Spleen (tissue), 11 donors: Measurements from ENCODE around the gene CDC42BPA. TPM values are rescaled to one million over a fixed set of nuclear protein-coding genes. Genes with fewer than 3 reads are reported as not detected.
A peak's percentile ranks its signal among the peaks of the same experiment; 100 is the strongest.

Experiments
- DNase-seq: peaks from one replicate; pipeline ENCODE4 v3.0.0-alpha.2; 2020
- H3K27ac ChIP-seq, 8 donors: fragments of 200-600 bp; sonication (generic) in 7 of 8; 1 replicate in 4 of 8; 2 replicates in 4 of 8; pipeline versions ENCODE4 v1.5.0 to v1.8.0; 2016 to 2021; ENCODE audit warnings: inconsistent platforms in 4 of 8, mild to moderate bottlenecking in 4 of 8, moderate library complexity in 1 of 8
- H3K27me3 ChIP-seq, 7 donors: fragments of 200-600 bp; sonication (generic) in 6 of 7; replicated peaks in 1 of 7; 1 replicate in 4 of 7; 2 replicates in 3 of 7; pipeline versions ENCODE4 v1.5.0 to v1.8.0; 2016 to 2021; ENCODE audit warnings: inconsistent platforms in 3 of 7, mild to moderate bottlenecking in 1 of 7
- H3K36me3 ChIP-seq, 6 donors: fragments of 200-600 bp; sonication (generic) in 5 of 6; 1 replicate in 4 of 6; 2 replicates in 2 of 6; pipeline versions ENCODE4 v1.5.0 to v1.8.0; 2016 to 2021; ENCODE audit warnings: inconsistent platforms in 2 of 6
- H3K4me1 ChIP-seq, 6 donors: fragments of 200-600 bp; sonication (generic) in 5 of 6; 1 replicate in 3 of 6; 2 replicates in 3 of 6; pipeline versions ENCODE4 v1.5.0 to v1.8.0; 2016 to 2021; ENCODE audit warnings: inconsistent platforms in 3 of 6
- H3K4me3 ChIP-seq, 8 donors: fragments of 200-600 bp; sonication (generic) in 7 of 8; 1 replicate in 4 of 8; 2 replicates in 4 of 8; pipeline versions ENCODE4 v1.5.0 to v1.8.0; 2016 to 2021; ENCODE audit warnings: inconsistent platforms in 4 of 8, mild to moderate bottlenecking in 4 of 8, moderate library complexity in 2 of 8
- H3K9me3 ChIP-seq, 8 donors: fragments of 200-600 bp; sonication (generic) in 7 of 8; 1 replicate in 4 of 8; 2 replicates in 4 of 8; pipeline versions ENCODE4 v1.5.0 to v1.8.0; 2016 to 2021; ENCODE audit warnings: inconsistent platforms in 4 of 8
- CTCF ChIP-seq, 11 experiments: fragments of 200-600 bp in 7 of 11; fragments of 450-650 bp in 4 of 11; sonication (generic) in 4 of 11; IDR thresholded peaks in 8 of 11; conservative IDR thresholded peaks in 3 of 11; 1 replicate in 7 of 11; 2 replicates in 4 of 11; pipeline versions ENCODE4 v1.4.0 to v1.8.0; 2016 to 2021; ENCODE audit warnings: antibody characterized with exemption in 11 of 11, inconsistent platforms in 4 of 11, mild to moderate bottlenecking in 1 of 11
- POLR2A ChIP-seq, 3 donors: fragments of 450-650 bp; IDR thresholded peaks; one replicate each; pipeline ENCODE4 v1.5.1; 2017; ENCODE audit warnings: antibody characterized with exemption in 3 of 3, mild to moderate bottlenecking in 1 of 3
- POLR2AphosphoS5 ChIP-seq, 3 donors: sonication (generic); formaldehyde crosslinking; IDR thresholded peaks; one replicate each; pipeline ENCODE4 v1.5.1; 2017; ENCODE audit warnings: antibody characterized with exemption in 3 of 3
- WGBS, 5 donors: extraction: QIAGEN DNeasy Blood & Tissue Kit in 3 of 5; methylation state at CpG; one replicate each; pipeline versions ENCODE4 v1.1.5 to v1.1.7; 2013 to 2018; 5-methylcytosine and 5-hydroxymethylcytosine counted together
- intact Hi-C: fragments of 100-400 bp; cut with DNase I; formaldehyde crosslinking; loops from one replicate; pipeline ENCODE4 v1.15.0; 2023; ENCODE audit warnings: low total_unique reads
- polyA plus RNA-seq, 3 donors: library from polyadenylated mRNA; stranded (reverse); fragments of 200-250 nt; gene quantifications; one replicate each; pipeline ENCODE4 v1.2.1, GENCODE V29; 2013
- total RNA-seq, 7 donors: library from RNA; depleted of rRNA in 3 of 7; stranded (reverse); fragments of >200 nt in 3 of 7; fragmentation: NEBNext Ultra II Directional in 4 of 7; extraction: Animal tissue kit (Norgen Biotek cat#: 25700) in 4 of 7; gene quantifications; one replicate each; pipeline versions ENCODE4 v1.1.0 to v1.2.1, GENCODE V29; 2016 to 2021
- donor health status: healthy with polysubstance abuse.
- donor health status: DM: no; HTN: no; CAD: no; lungs with moderate emphysema.
- donor health status: DM: no; HTN: no; CAD: no.
- donor health status: Bipolar disorder and iron deficiency.
- donor health status: healthy.
- donor health status: DM: no; HTN: no; CAD: no.
- donor health status: DM: yes; HTN: yes; CAD: no.

CDC42BPA gene
- total and polyA plus RNA-seq, 10 donors: 1.1 to 36.4 (median 27.6) TPM

GRCh38 chr1:226967665-226968064 lies 350.6 kb downstream of the CDC42BPA start:
- whole genome bisulfite sequencing, 5 donors: 90 to 98% (median 96%) methylated on average over 3 of the region's 3 CpGs
- no peaks in the 10 kb centered on the region for H3K27me3 ChIP-seq
- TF ChIP-seq POLR2AphosphoS5 (IDR thresholded peaks at IDR 0.05) (no peak), POLR2A (IDR thresholded peaks at IDR 0.05) (no peak), CTCF (IDR thresholded peaks at IDR 0.05 in 8 of 11, conservative IDR thresholded peaks at IDR 0.05 in 3 of 11) (no peak)
- no peak overlapping the region for H3K27ac ChIP-seq
- DNase-seq: no peak
- H3K4me1 ChIP-seq: peaks cover 0 to 21% (median 15%) of the 10 kb centered on the region in 6 donors
- intact Hi-C loops: no loop called here
- H3K9me3 ChIP-seq: peaks cover 0 to 17% (median 13%) of the 10 kb centered on the region in 8 donors
- H3K36me3 ChIP-seq: peaks cover 0 to 92% (median 29%) of the 10 kb centered on the region in 6 donors
- no peak overlapping the region for H3K4me3 ChIP-seq

GRCh38 chr1:226966683-226967082 lies 351.6 kb downstream of the CDC42BPA start:
- TF ChIP-seq POLR2AphosphoS5 (IDR thresholded peaks at IDR 0.05) (no peak), POLR2A (IDR thresholded peaks at IDR 0.05) (no peak), CTCF (IDR thresholded peaks at IDR 0.05 in 8 of 11, conservative IDR thresholded peaks at IDR 0.05 in 3 of 11) (no peak)
- intact Hi-C loops: no loop called here
- no peak overlapping the region for H3K4me3 ChIP-seq
- H3K4me1 ChIP-seq: peaks cover 0 to 25% (median 15%) of the 10 kb centered on the region in 6 donors
- 94 to 99% (median 98%) methylated on average over 4 of the region's 4 CpGs for WGBS, 5 donors
- DNase-seq: no peak
- no peaks in the 10 kb centered on the region for H3K27me3 ChIP-seq
- H3K27ac ChIP-seq: no peak overlapping the region
- peaks cover 0 to 94% (median 29%) of the 10 kb centered on the region in 6 donors for H3K36me3 ChIP-seq
- peaks cover 0 to 11% (median 9%) of the 10 kb centered on the region in 8 donors for H3K9me3 ChIP-seq

- 93 to 97% (median 95%) methylated on average over 16 to 23 of the region's 23 CpGs for WGBS, 5 donors
- DNase-seq: no peak
- Histone ChIP-seq H3K36me3 (peaks cover 0 to 90% (median 29%) of the 10 kb centered on the region in 6 donors), H3K27ac (no peak overlapping the region), H3K9me3 (peaks cover 0 to 3% (median under 1%) of the 10 kb centered on the region in 8 donors), H3K27me3 (no peaks in the 10 kb centered on the region), H3K4me1 (peaks cover 0 to 25% (median 15%) of the 10 kb centered on the region in 6 donors), H3K4me3 (no peak overlapping the region)
- TF ChIP-seq POLR2AphosphoS5 (IDR thresholded peaks at IDR 0.05) (peak in 1 of 3 donors; percentile 24), POLR2A (IDR thresholded peaks at IDR 0.05) (no peak)
- intact Hi-C loops: no loop called here
Measured at GRCh38 chr1:226965581-226966440, 352.5 kb downstream of the CDC42BPA start.

- H3K4me1 ChIP-seq: peaks cover 0 to 25% (median 15%) of the 10 kb centered on the region in 6 donors
- intact Hi-C loops: no loop called here
- no peak overlapping the region for H3K4me3 ChIP-seq
- TF ChIP-seq CTCF (IDR thresholded peaks at IDR 0.05 in 8 of 11, conservative IDR thresholded peaks at IDR 0.05 in 3 of 11) (no peak), POLR2A (IDR thresholded peaks at IDR 0.05) (no peak), POLR2AphosphoS5 (IDR thresholded peaks at IDR 0.05) (no peak)
- H3K9me3 ChIP-seq: no peaks in the 10 kb centered on the region
- 95 to 97% (median 95%) methylated on average over 22 to 29 of the region's 29 CpGs for WGBS, 5 donors
- no peak for DNase-seq
- H3K27me3 ChIP-seq: no peaks in the 10 kb centered on the region
- peaks cover 0 to 81% (median 25%) of the 10 kb centered on the region in 6 donors for H3K36me3 ChIP-seq
- peak overlapping the region in 2 of 8 donors; percentile 33 to 41 for H3K27ac ChIP-seq
Measured at GRCh38 chr1:226964611-226965486, 353.4 kb downstream of the CDC42BPA start.
